Measurements from ENCODE around the gene NXPH1.

NXPH1 gene

DNA sequence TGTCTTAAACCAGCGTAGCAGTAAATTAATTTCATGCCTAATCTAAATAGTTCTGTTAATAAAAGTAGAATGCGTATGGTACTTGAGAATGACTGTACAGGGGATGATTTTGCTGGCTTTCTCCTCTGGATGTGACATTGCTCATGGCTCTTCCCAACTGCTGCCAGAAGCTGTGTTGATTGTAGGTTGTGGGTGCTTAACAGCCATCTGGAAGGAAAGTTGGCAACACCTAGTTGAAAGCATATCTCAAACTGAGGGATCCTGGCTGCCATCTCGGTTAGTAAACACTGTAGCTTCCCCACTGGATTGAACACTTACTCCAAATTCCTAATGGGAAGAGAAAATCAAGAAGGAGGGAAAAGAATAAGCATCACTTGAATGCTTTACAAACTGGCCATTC is 130.9 kb downstream of the NXPH1 start:
- no peak for TF ChIP-seq CTCF (IDR thresholded peaks at IDR 0.05; ENCODE audit: low read length, missing control alignments)
- H3K4me3 ChIP-seq (replicated peaks; ENCODE audit: low read depth, low read length), result no peak overlapping the region

GRCh38 chr7:8566016-8566415 is 132.6 kb downstream of the NXPH1 start:
- no peak for TF ChIP-seq CTCF (IDR thresholded peaks at IDR 0.05; ENCODE audit: low read length, missing control alignments)
- DNase-seq (ENCODE audit: low read depth), result no peak
- H3K4me3 ChIP-seq (replicated peaks; ENCODE audit: low read depth, low read length), result no peak overlapping the region

More for the DNA sequence above, 130.9 kb downstream of the NXPH1 start:
- DNase-seq (ENCODE audit: low read depth), result no peak

DNA sequence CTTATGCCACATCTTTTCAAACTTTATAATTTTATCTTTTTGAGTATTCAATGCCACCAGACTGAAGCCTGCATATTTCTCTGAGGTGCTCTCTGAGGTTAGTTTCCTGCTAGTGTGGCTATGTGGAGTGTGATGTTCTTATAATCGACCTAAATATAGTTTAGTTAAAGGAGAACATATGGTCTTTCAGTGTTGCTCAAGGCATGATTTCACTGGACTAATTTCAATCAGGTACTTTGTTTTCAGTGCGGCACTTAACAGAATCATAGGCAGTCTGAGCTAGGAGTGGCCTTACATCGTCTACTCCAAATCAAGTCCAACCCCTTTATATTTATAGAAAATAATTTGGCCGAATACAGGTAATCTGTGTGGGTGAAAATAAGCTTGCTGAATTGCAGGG is 134.2 kb downstream of the NXPH1 start:
- no peak for TF ChIP-seq CTCF (IDR thresholded peaks at IDR 0.05; ENCODE audit: low read length, missing control alignments)
- H3K4me3 ChIP-seq (replicated peaks; ENCODE audit: low read depth, low read length), result no peak overlapping the region
- DNase-seq (ENCODE audit: low read depth), result no peak

GRCh38 chr7:8579661-8580194 is 146.3 kb downstream of the NXPH1 start:
- no peak for DNase-seq (ENCODE audit: low read depth)
- TF ChIP-seq CTCF (IDR thresholded peaks at IDR 0.05; ENCODE audit: low read length, missing control alignments), result no peak
- H3K4me3 ChIP-seq (replicated peaks; ENCODE audit: low read depth, low read length), result no peak overlapping the region

GRCh38 chr7:8581842-8582241 is 148.4 kb downstream of the NXPH1 start:
- H3K4me3 ChIP-seq (replicated peaks; ENCODE audit: low read depth, low read length), result no peak overlapping the region
- no peak for TF ChIP-seq CTCF (IDR thresholded peaks at IDR 0.05; ENCODE audit: low read length, missing control alignments)
- DNase-seq (ENCODE audit: low read depth), result no peak

GRCh38 chr7:8582728-8583127 is 149.3 kb downstream of the NXPH1 start:
- no peak overlapping the region for H3K4me3 ChIP-seq (replicated peaks; ENCODE audit: low read depth, low read length)
- TF ChIP-seq CTCF (IDR thresholded peaks at IDR 0.05; ENCODE audit: low read length, missing control alignments), result no peak
- DNase-seq (ENCODE audit: low read depth), result no peak

DNA sequence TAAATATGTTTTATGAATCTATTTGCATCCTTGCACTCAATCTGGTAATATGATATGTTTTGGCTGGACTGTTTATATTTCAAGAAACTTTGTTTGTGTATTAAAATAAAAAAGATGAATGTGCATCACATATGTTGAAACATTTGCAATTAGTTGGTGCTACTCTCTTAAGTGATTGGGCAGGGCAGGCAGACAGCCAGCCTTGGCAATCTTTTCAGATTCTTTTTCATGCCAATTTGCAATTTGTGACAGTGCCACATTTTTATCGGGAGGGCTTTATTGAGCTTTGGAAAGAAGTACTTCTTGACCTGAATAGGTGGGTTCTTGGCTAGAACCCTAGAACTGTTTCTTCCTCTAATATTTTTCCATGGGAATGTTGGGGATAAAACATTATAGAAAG is 152.2 kb downstream of the NXPH1 start:
- no peak for DNase-seq (ENCODE audit: low read depth)
- H3K4me3 ChIP-seq (replicated peaks; ENCODE audit: low read depth, low read length), result no peak overlapping the region
- TF ChIP-seq CTCF (IDR thresholded peaks at IDR 0.05; ENCODE audit: low read length, missing control alignments), result no peak
